OCI-LY3 (cell line): ENCODE results near the gene IL17B.

ENCODE experiments used
- CTCF ChIP-seq: fragments of 200-600, 300-600 bp; sonication (generic); IDR thresholded peaks from 2 replicates; pipeline ENCODE4 v1.5.1; 2014; ENCODE audit warnings: antibody characterized with exemption, low read length, low read depth
- EZH2phosphoT487 ChIP-seq: fragments of 200-600 bp; shearing (Covaris generic); IDR thresholded peaks from 2 replicates; pipeline ENCODE4 v1.6.1; 2018; ENCODE audit warnings: antibody characterized with exemption, mixed run types, low read depth

DNA sequence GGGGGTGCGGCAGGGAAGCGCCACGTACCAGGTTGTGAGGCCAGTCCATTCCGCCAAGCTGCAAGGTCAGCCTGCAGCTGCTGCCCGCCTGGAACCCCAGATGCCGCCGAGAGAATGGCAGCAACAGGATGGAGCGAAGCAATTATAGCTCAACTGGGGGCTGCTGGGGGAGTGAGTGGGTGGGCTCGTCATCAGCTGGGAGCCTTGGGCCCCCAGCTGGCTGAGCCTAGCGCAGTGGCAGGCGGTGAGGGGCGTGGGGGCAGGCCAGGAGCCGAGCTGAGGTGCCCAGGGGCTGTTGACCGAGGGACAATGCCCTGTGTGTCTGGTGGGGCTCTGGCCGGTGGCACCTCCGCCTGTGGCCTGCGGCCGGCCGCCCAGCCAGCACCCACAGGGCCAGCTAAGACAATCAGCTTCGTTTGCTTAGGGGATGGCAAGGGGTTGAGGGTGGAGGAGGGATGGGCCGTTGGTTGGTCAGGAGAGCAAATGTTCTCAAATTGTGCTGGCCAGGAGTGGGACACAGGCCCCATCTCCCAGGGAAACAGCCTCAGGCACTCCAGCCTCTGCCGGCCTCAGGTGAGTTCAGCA is at the start of gene IL17B:
- TF ChIP-seq CTCF (no peak), EZH2phosphoT487 (no peak)
